Glutamatergic neuron (in vitro differentiated cells): ENCODE results near the gene DHX30. TPM values are rescaled to one million over a fixed set of nuclear protein-coding genes. Genes with fewer than 3 reads are reported as not detected.

ENCODE experiments used
- DNase-seq: peaks from one replicate; pipeline ENCODE4 v3.0.0; 2022
- H3K27ac Mint-ChIP-seq: one replicate; pipeline ENCODE4 v1.8.0; 2020; ENCODE audit warnings: mild to moderate bottlenecking, mixed read lengths, inconsistent platforms; ENCODE audit not compliant: unreplicated experiment
- H3K27me3 Mint-ChIP-seq: one replicate; pipeline ENCODE4 v1.8.0; 2020; ENCODE audit warnings: mild to moderate bottlenecking, moderate library complexity, mixed read lengths, inconsistent platforms; ENCODE audit not compliant: unreplicated experiment
- H3K36me3 Mint-ChIP-seq: one replicate; pipeline ENCODE4 v1.8.0; 2020; ENCODE audit warnings: mild to moderate bottlenecking, mixed read lengths, inconsistent platforms; ENCODE audit not compliant: unreplicated experiment
- H3K4me1 Mint-ChIP-seq: one replicate; pipeline ENCODE4 v1.8.0; 2020; ENCODE audit warnings: mild to moderate bottlenecking, low read depth, mixed read lengths, inconsistent platforms; ENCODE audit not compliant: unreplicated experiment
- H3K4me3 Mint-ChIP-seq: one replicate; pipeline ENCODE4 v1.8.0; 2020; ENCODE audit warnings: mild to moderate bottlenecking, mixed read lengths, inconsistent platforms; ENCODE audit not compliant: unreplicated experiment
- H3K9me3 Mint-ChIP-seq: one replicate; pipeline ENCODE4 v1.8.0; 2020; ENCODE audit warnings: mild to moderate bottlenecking, moderate library complexity, mixed read lengths, inconsistent platforms; ENCODE audit not compliant: unreplicated experiment
- total RNA-seq: library from RNA; stranded (reverse); fragmentation: NEBNext Ultra II Directional; extraction: Animal tissue kit (Norgen Biotek cat#: 25700); gene quantifications from one replicate; pipeline ENCODE4 v1.2.1, GENCODE V29; 2021; ENCODE audit not compliant: unreplicated experiment
- TF ChIP-seq, protein P1 (sequence below): fragments of 200-600 bp; sonication (generic); IDR thresholded peaks from one replicate; pipeline ENCODE4 v1.5.0; 2021; ENCODE audit not compliant: partially characterized antibody, unreplicated experiment

Gene DHX30
- total RNA-seq, 1 donor from 2014 or later: 116 TPM

DNA sequence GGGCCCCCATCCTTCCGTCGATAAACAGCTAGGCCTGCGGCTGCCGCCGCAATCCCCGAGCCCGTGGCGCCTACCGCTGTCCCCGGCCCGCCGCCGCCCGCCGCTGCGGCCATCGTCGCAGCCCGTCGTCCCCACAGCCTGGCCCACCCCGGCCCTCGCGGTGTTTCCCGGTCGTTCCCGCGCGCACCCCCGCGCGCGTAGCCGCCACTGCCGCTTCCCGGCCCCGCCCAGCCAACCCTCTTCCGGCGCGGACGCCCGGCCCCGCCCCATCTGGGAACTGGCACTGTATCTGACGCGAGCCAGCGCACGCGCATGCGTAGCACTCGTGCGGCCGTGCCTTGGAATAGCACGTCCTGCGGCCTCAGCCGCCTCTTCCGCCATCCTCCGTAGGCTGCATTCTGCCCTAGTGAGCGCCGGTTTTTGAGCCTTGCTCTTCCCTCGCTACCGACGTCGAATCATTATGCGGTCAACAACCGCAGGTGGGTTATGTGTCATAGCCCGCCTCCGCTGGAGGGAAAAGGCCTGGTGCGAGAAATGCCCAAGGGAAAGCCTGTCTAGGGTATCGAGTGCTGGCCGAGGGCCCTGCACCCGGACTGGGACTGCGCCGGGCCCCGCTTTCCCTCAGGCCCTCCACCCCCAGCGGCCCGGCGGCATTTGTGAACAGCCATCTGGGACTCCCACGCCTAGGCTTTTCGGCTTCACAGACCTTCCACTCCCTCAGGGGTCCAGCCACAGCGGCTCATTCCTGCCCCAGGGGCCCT is 21.1 kb upstream of the DHX30 start, which contains the start of gene SMARCC1:
Gene SMARCC1, minus strand, starts transcription at position 209 of the 761 bp plus-strand sequence. Its CDS starts 96 bp downstream, at position 113.
- H3K36me3 Mint-ChIP-seq: no peaks in the 10 kb centered on the region
- H3K4me3 Mint-ChIP-seq: peak within 1 kb of the TSS; percentile 99
- H3K27ac Mint-ChIP-seq: peak within 1 kb of the TSS; percentile 98
- peaks cover 6% of the 10 kb centered on the region for H3K4me1 Mint-ChIP-seq
- peak; percentile 99 for DNase-seq
- TF ChIP-seq, protein P1, sequence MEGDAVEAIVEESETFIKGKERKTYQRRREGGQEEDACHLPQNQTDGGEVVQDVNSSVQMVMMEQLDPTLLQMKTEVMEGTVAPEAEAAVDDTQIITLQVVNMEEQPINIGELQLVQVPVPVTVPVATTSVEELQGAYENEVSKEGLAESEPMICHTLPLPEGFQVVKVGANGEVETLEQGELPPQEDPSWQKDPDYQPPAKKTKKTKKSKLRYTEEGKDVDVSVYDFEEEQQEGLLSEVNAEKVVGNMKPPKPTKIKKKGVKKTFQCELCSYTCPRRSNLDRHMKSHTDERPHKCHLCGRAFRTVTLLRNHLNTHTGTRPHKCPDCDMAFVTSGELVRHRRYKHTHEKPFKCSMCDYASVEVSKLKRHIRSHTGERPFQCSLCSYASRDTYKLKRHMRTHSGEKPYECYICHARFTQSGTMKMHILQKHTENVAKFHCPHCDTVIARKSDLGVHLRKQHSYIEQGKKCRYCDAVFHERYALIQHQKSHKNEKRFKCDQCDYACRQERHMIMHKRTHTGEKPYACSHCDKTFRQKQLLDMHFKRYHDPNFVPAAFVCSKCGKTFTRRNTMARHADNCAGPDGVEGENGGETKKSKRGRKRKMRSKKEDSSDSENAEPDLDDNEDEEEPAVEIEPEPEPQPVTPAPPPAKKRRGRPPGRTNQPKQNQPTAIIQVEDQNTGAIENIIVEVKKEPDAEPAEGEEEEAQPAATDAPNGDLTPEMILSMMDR: no peak
- peaks cover 2% of the 10 kb centered on the region for H3K27me3 Mint-ChIP-seq
- peaks cover 13% of the 10 kb centered on the region for H3K9me3 Mint-ChIP-seq

- H3K9me3 Mint-ChIP-seq: peaks cover 13% of the 10 kb centered on the region
- H3K4me3 Mint-ChIP-seq: peak overlapping the region; percentile 95
These were observed 20.3 kb upstream of the DHX30 start for GRCh38 chr3:47782446-47783308.

GRCh38 chr3:47783673-47784072 is 19.3 kb upstream of the DHX30 start:
- H3K27me3 Mint-ChIP-seq: peaks cover 2% of the 10 kb centered on the region

More at GRCh38 chr3:47782446-47783308, 20.3 kb upstream of the DHX30 start:
- Mint-ChIP-seq H3K27me3 (peaks cover 2% of the 10 kb centered on the region), H3K4me1 (peaks cover 6% of the 10 kb centered on the region), H3K36me3 (no peaks in the 10 kb centered on the region), H3K27ac (peak overlapping the region; percentile 96)
- DNase-seq: no peak
- TF ChIP-seq, protein P1: no peak

GRCh38 chr3:47791193-47791855 is 11.6 kb upstream of the DHX30 start:
- Mint-ChIP-seq H3K27ac (no peak overlapping the region), H3K36me3 (no peaks in the 10 kb centered on the region), H3K4me3 (no peak overlapping the region), H3K4me1 (no peaks in the 10 kb centered on the region), H3K27me3 (no peaks in the 10 kb centered on the region), H3K9me3 (no peaks in the 10 kb centered on the region)
- no peak for DNase-seq
- TF ChIP-seq, protein P1: no peak

More at GRCh38 chr3:47783673-47784072, 19.3 kb upstream of the DHX30 start:
- DNase-seq: no peak
- TF ChIP-seq, protein P1: no peak
- peaks cover 6% of the 10 kb centered on the region for H3K4me1 Mint-ChIP-seq
- peaks cover 13% of the 10 kb centered on the region for H3K9me3 Mint-ChIP-seq
- no peak overlapping the region for H3K27ac Mint-ChIP-seq
- H3K4me3 Mint-ChIP-seq: no peak overlapping the region
- H3K36me3 Mint-ChIP-seq: no peaks in the 10 kb centered on the region
